Mesenchymal stem cell (in vitro differentiated cells and primary cell): ENCODE results near the gene SARDH.

Source experiments
- DNase-seq: peaks from one replicate; pipeline ENCODE4 v3.0.0-alpha.2; 2013
- H2AFZ ChIP-seq: one replicate; pipeline ENCODE4 v1.6.1; 2013; ENCODE audit warnings: low read depth, mild to moderate bottlenecking, control low read depth, inconsistent platforms, low read length, moderate library complexity
- H2AK5ac ChIP-seq: 2 replicates; pipeline ENCODE4 v1.6.1; 2013; ENCODE audit warnings: low read length, moderate library complexity, mild to moderate bottlenecking, inconsistent platforms; ENCODE audit not compliant: severe bottlenecking
- H2BK120ac ChIP-seq: one replicate; pipeline ENCODE4 v1.6.1; 2013; ENCODE audit warnings: low read depth, mild to moderate bottlenecking, inconsistent platforms, low read length, moderate library complexity
- H2BK12ac ChIP-seq, 2 experiments: one replicate each; pipeline ENCODE4 v1.6.1; 2013; ENCODE audit warnings: inconsistent platforms in 2 of 2, low read length in 2 of 2, mild to moderate bottlenecking in 2 of 2, moderate library complexity in 2 of 2, control low read depth in 1 of 2
- H2BK15ac ChIP-seq: one replicate; pipeline ENCODE4 v1.6.1; 2013; ENCODE audit warnings: mild to moderate bottlenecking, low read depth, inconsistent platforms; ENCODE audit not compliant: poor library complexity, severe bottlenecking
- H2BK5ac ChIP-seq: 2 replicates; pipeline ENCODE4 v1.6.1; 2013; ENCODE audit warnings: low read depth, mild to moderate bottlenecking, low read length, control low read depth, inconsistent platforms; ENCODE audit not compliant: poor library complexity, severe bottlenecking
- H3K14ac ChIP-seq, 2 experiments: one replicate each; pipeline ENCODE4 v1.6.1; 2013; ENCODE audit warnings: inconsistent platforms in 2 of 2, low read length in 2 of 2, control low read depth in 1 of 2, mild to moderate bottlenecking in 1 of 2, moderate library complexity in 1 of 2
- H3K18ac ChIP-seq, 2 experiments: one replicate each; pipeline ENCODE4 v1.6.1; 2013; ENCODE audit warnings: inconsistent platforms in 2 of 2, low read length in 2 of 2, control low read depth in 1 of 2, low read depth in 1 of 2, mild to moderate bottlenecking in 1 of 2
- H3K23ac ChIP-seq, 2 experiments: one replicate each; pipeline ENCODE4 v1.6.1; 2013; ENCODE audit warnings: inconsistent platforms in 2 of 2, low read length in 2 of 2, mild to moderate bottlenecking in 2 of 2, moderate library complexity in 2 of 2, control low read depth in 1 of 2
- H3K27ac ChIP-seq: 2 replicates; pipeline ENCODE4 v1.5.1; 2013; ENCODE audit warnings: mild to moderate bottlenecking, moderate library complexity, low read length, control low read depth, inconsistent platforms; ENCODE audit not compliant: poor library complexity, severe bottlenecking
- H3K27me3 ChIP-seq, 2 experiments: 2 replicates each; pipeline versions ENCODE4 v1.6.1 to v1.7.0; 2013; ENCODE audit warnings: low read length in 2 of 2, mild to moderate bottlenecking in 2 of 2, moderate library complexity in 2 of 2, control low read depth in 1 of 2, inconsistent platforms in 1 of 2; ENCODE audit not compliant: control insufficient read depth in 1 of 2, insufficient read depth in 1 of 2
- H3K36me3 ChIP-seq, 2 experiments: 2 replicates each; pipeline versions ENCODE4 v1.6.1 to v1.7.0; 2013; ENCODE audit warnings: low read length in 2 of 2, control low read depth in 1 of 2, inconsistent platforms in 1 of 2, low read depth in 1 of 2, mild to moderate bottlenecking in 1 of 2; ENCODE audit not compliant: insufficient read depth in 2 of 2, control insufficient read depth in 1 of 2
- H3K4ac ChIP-seq, 2 experiments: one replicate each; pipeline ENCODE4 v1.6.1; 2013; ENCODE audit warnings: inconsistent platforms in 2 of 2, low read length in 2 of 2, mild to moderate bottlenecking in 2 of 2, moderate library complexity in 2 of 2, control low read depth in 1 of 2, low read depth in 1 of 2
- H3K4me1 ChIP-seq: 2 replicates; pipeline ENCODE4 v1.6.1; 2013; ENCODE audit warnings: low read depth, low read length, control low read depth; ENCODE audit not compliant: control insufficient read depth, insufficient read depth
- H3K4me2 ChIP-seq: 2 replicates; pipeline ENCODE4 v1.6.1; 2013; ENCODE audit warnings: low read length, mild to moderate bottlenecking, inconsistent platforms; ENCODE audit not compliant: poor library complexity, severe bottlenecking
- H3K4me3 ChIP-seq, 2 experiments: 2 replicates each; pipeline versions ENCODE4 v1.5.1 to v1.7.0; 2013; ENCODE audit warnings: low read length in 2 of 2, mild to moderate bottlenecking in 2 of 2, control low read depth in 1 of 2, low read depth in 1 of 2; ENCODE audit not compliant: insufficient read depth in 1 of 2
- H3K79me1 ChIP-seq: replicated peaks from 2 replicates; pipeline ENCODE4 v1.6.1; 2013; ENCODE audit warnings: mild to moderate bottlenecking, control low read depth, low read length, inconsistent platforms; ENCODE audit not compliant: poor library complexity, severe bottlenecking
- H3K9ac ChIP-seq: 2 replicates; pipeline ENCODE4 v1.7.0; 2013; ENCODE audit warnings: mild to moderate bottlenecking, low read length, moderate library complexity
- H3K9me3 ChIP-seq: 2 replicates; pipeline ENCODE4 v1.7.0; 2013; ENCODE audit warnings: mild to moderate bottlenecking, low read length; ENCODE audit not compliant: control insufficient read depth
- H4K8ac ChIP-seq: one replicate; pipeline ENCODE4 v1.6.1; 2013; ENCODE audit warnings: inconsistent platforms, mild to moderate bottlenecking, low read length, moderate library complexity
- H4K91ac ChIP-seq: one replicate; pipeline ENCODE4 v1.6.1; 2013; ENCODE audit warnings: mild to moderate bottlenecking, low read length, inconsistent platforms
- WGBS: methylation state at CpG from one replicate; pipeline ENCODE4 v1.1.7; 2013; ENCODE audit warnings: mixed read lengths; 5-methylcytosine and 5-hydroxymethylcytosine counted together

The SARDH gene

GRCh38 chr9:133782157-133783130 is 44.3 kb upstream of the SARDH start:
- H3K18ac ChIP-seq, result no peak overlapping the region
- H3K4me3 ChIP-seq, result no peak overlapping the region
- no peak overlapping the region for H3K27ac ChIP-seq
- peaks cover 55 to 93% of the 10 kb centered on the region in 2 experiments for H3K36me3 ChIP-seq
- H3K79me1 ChIP-seq, result peaks cover 41% of the 10 kb centered on the region
- peaks cover 19% of the 10 kb centered on the region for H3K4me1 ChIP-seq
- H3K14ac ChIP-seq, result no peak overlapping the region
- H3K4me2 ChIP-seq, result no peak overlapping the region
- no peak overlapping the region for H2BK12ac ChIP-seq
- no peak overlapping the region for H3K9ac ChIP-seq
- no peak overlapping the region for H2BK15ac ChIP-seq
- peak; percentile 68 for DNase-seq
- H3K9me3 ChIP-seq, result no peaks in the 10 kb centered on the region
- no peak overlapping the region for H3K4ac ChIP-seq
- H2AK5ac ChIP-seq, result no peak overlapping the region
- no peak overlapping the region for H2BK120ac ChIP-seq
- no peak overlapping the region for H2AFZ ChIP-seq
- H2BK5ac ChIP-seq, result no peak overlapping the region
- no peak overlapping the region for H4K8ac ChIP-seq
- no peak overlapping the region for H4K91ac ChIP-seq
- 52% methylated on average over 14 of the region's 16 CpGs for WGBS
- no peak overlapping the region for H3K23ac ChIP-seq
- H3K27me3 ChIP-seq, result no peaks in the 10 kb centered on the region

- no peak overlapping the region for H3K4ac ChIP-seq
- no peak for DNase-seq
- no peak overlapping the region for H3K4me2 ChIP-seq
- H3K9ac ChIP-seq, result no peak overlapping the region
- H3K27me3 ChIP-seq, result no peaks in the 10 kb centered on the region
- no peak overlapping the region for H3K23ac ChIP-seq
- 98% methylated on average over 8 of the region's 10 CpGs for WGBS
- peaks cover 45% of the 10 kb centered on the region for H3K79me1 ChIP-seq
- no peak overlapping the region for H4K8ac ChIP-seq
- H3K36me3 ChIP-seq, result peaks cover 61 to 92% of the 10 kb centered on the region in 2 experiments
- H3K27ac ChIP-seq, result no peak overlapping the region
- no peak overlapping the region for H2AFZ ChIP-seq
- no peak overlapping the region for H2BK5ac ChIP-seq
- H2AK5ac ChIP-seq, result no peak overlapping the region
- no peak overlapping the region for H3K14ac ChIP-seq
- no peak overlapping the region for H2BK12ac ChIP-seq
- peaks cover 19% of the 10 kb centered on the region for H3K4me1 ChIP-seq
- H3K9me3 ChIP-seq, result no peaks in the 10 kb centered on the region
- H2BK120ac ChIP-seq, result no peak overlapping the region
- no peak overlapping the region for H2BK15ac ChIP-seq
- no peak overlapping the region for H3K18ac ChIP-seq
- H4K91ac ChIP-seq, result no peak overlapping the region
- H3K4me3 ChIP-seq, result no peak overlapping the region
Observed at GRCh38 chr9:133781828-133782135, 43.6 kb upstream of the SARDH start.

- no peak overlapping the region for H3K23ac ChIP-seq
- H2BK15ac ChIP-seq, result no peak overlapping the region
- H2BK12ac ChIP-seq, result no peak overlapping the region
- H3K9ac ChIP-seq, result no peak overlapping the region
- no peak overlapping the region for H2AFZ ChIP-seq
- H3K18ac ChIP-seq, result no peak overlapping the region
- H3K14ac ChIP-seq, result no peak overlapping the region
- H2BK120ac ChIP-seq, result no peak overlapping the region
- peaks cover 65 to 93% of the 10 kb centered on the region in 2 experiments for H3K36me3 ChIP-seq
- no peak overlapping the region for H4K91ac ChIP-seq
- no peaks in the 10 kb centered on the region for H3K27me3 ChIP-seq
- 97% methylated on average over 15 of the region's 15 CpGs for WGBS
- no peak overlapping the region for H3K27ac ChIP-seq
- no peak overlapping the region for H2AK5ac ChIP-seq
- peaks cover 19% of the 10 kb centered on the region for H3K4me1 ChIP-seq
- H4K8ac ChIP-seq, result no peak overlapping the region
- no peak overlapping the region for H3K4ac ChIP-seq
- H3K9me3 ChIP-seq, result no peaks in the 10 kb centered on the region
- peaks cover 50% of the 10 kb centered on the region for H3K79me1 ChIP-seq
- H2BK5ac ChIP-seq, result no peak overlapping the region
- H3K4me3 ChIP-seq, result no peak overlapping the region
- no peak for DNase-seq
- H3K4me2 ChIP-seq, result no peak overlapping the region
Observed at GRCh38 chr9:133780962-133781827, 43.0 kb upstream of the SARDH start.

GRCh38 chr9:133780404-133780945 is 42.3 kb upstream of the SARDH start:
- 95% methylated on average over 15 of the region's 15 CpGs for WGBS
- H3K18ac ChIP-seq, result no peak overlapping the region
- no peak overlapping the region for H3K4me2 ChIP-seq
- no peak overlapping the region for H3K4ac ChIP-seq
- H3K9ac ChIP-seq, result no peak overlapping the region
- H3K14ac ChIP-seq, result no peak overlapping the region
- peaks cover 50% of the 10 kb centered on the region for H3K79me1 ChIP-seq
- H2BK15ac ChIP-seq, result no peak overlapping the region
- no peak overlapping the region for H2BK12ac ChIP-seq
- no peak overlapping the region for H2AFZ ChIP-seq
- peaks cover 19% of the 10 kb centered on the region for H3K4me1 ChIP-seq
- H3K27ac ChIP-seq, result no peak overlapping the region
- H2BK120ac ChIP-seq, result no peak overlapping the region
- DNase-seq, result no peak
- H3K4me3 ChIP-seq, result peak overlapping the region in 1 of 2 experiments; percentile 16
- H3K23ac ChIP-seq, result no peak overlapping the region
- peaks cover 66 to 93% of the 10 kb centered on the region in 2 experiments for H3K36me3 ChIP-seq
- no peaks in the 10 kb centered on the region for H3K27me3 ChIP-seq
- no peak overlapping the region for H2AK5ac ChIP-seq
- no peak overlapping the region for H2BK5ac ChIP-seq
- no peaks in the 10 kb centered on the region for H3K9me3 ChIP-seq
- no peak overlapping the region for H4K91ac ChIP-seq
- H4K8ac ChIP-seq, result no peak overlapping the region
